Activated B cell treated with CpG ODN at 0.5 μM for 24 hours (primary cell): ENCODE measurements around the gene SEC61A1. TPM values are rescaled to one million over a fixed set of nuclear protein-coding genes. Genes with fewer than 3 reads are reported as not detected.

Experiments used
- ATAC-seq: fragments of 200-7000 bp; cut with Tn5 transposase; one replicate; pipeline ENCODE4 v1.10.0; 2021; ENCODE audit warnings: low read depth, mild to moderate bottlenecking, moderate library complexity
- CTCF ChIA-PET: fragments of 350-600 bp; sonication (Branson Sonifier 250); formaldehyde crosslinking; loops from one replicate; lab custom pipeline; 2021; ENCODE audit warnings: antibody characterized with exemption; lab: Charles Lee
- POLR2A ChIA-PET: fragments of 350-600 bp; sonication (Branson Sonifier 250); formaldehyde crosslinking; loops from one replicate; lab custom pipeline; 2021; ENCODE audit warnings: antibody characterized with exemption; lab: Charles Lee
- DNase-seq: peaks from one replicate; pipeline ENCODE4 v3.0.0; 2022
- H3K27ac Mint-ChIP-seq: one replicate; pipeline ENCODE4 v1.8.0; 2020; ENCODE audit warnings: mixed read lengths
- H3K27me3 Mint-ChIP-seq: one replicate; pipeline ENCODE4 v1.8.0; 2021; ENCODE audit warnings: mixed read lengths
- H3K36me3 Mint-ChIP-seq: one replicate; pipeline ENCODE4 v1.8.0; 2021; ENCODE audit warnings: low read depth, mixed read lengths
- H3K4me1 Mint-ChIP-seq: one replicate; pipeline ENCODE4 v1.8.0; 2021; ENCODE audit warnings: mixed read lengths
- H3K4me3 Mint-ChIP-seq: one replicate; pipeline ENCODE4 v1.8.0; 2020; ENCODE audit warnings: mild to moderate bottlenecking, mixed read lengths
- H3K9me3 Mint-ChIP-seq: one replicate; pipeline ENCODE4 v1.8.0; 2020; ENCODE audit warnings: mixed read lengths
- CTCF ChIP-seq: fragments of 200-600 bp; IDR thresholded peaks from one replicate; pipeline ENCODE4 v1.8.0; 2022; ENCODE audit warnings: antibody characterized with exemption, mild to moderate bottlenecking
- intact Hi-C: fragments of 100-400 bp; cut with micrococcal nuclease; formaldehyde crosslinking; loops from one replicate; pipeline ENCODE4 v1.15.1; 2024
- total RNA-seq: library from RNA; stranded (reverse); gene quantifications from 2 replicates; pipeline ENCODE4 v1.2.3, GENCODE V29; 2022

Gene SEC61A1
- total RNA-seq, 1 donor from 2014 or later: 84.0 TPM

DNA sequence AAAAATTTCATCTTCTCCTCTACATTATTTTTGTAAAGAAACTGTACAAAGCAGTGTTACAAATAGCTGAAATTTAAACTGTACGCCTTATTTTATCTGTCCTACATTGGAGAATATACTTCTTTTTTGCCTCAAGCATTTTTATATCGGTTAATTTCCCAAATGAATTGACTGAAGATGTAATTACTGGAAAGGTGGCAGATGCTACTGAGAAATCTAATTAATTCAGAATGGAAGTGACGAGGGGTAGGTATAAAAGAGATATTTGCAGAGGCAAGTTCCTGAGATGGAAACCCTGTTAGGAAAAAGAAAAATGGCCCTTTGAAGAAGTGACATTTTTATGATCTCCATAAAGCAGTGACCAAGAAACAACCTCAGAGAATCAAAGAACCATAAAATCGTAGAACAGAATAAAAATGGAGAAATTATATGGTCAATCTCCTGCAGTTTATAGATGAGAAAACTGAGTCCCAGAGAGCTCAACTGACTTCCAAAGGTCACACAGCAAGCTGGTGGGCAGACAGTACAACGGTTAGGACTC lies 51.0 kb downstream of the SEC61A1 start:
- DNase-seq: no peak
- H3K27ac Mint-ChIP-seq: no peak overlapping the region
- H3K4me1 Mint-ChIP-seq: no peaks in the 10 kb centered on the region
- no peak overlapping the region for H3K4me3 Mint-ChIP-seq
- intact Hi-C loops: no loop called here
- ChIA-PET POLR2A (no interaction called here), CTCF (interaction anchor here (1.3 kb wide), 1 partner anchor 8 kb away, joined by 3 read pairs; no protein-coding TSS in a partner anchor)
- peaks cover 89% of the 10 kb centered on the region for H3K36me3 Mint-ChIP-seq
- no peaks in the 10 kb centered on the region for H3K9me3 Mint-ChIP-seq
- ATAC-seq: no peak
- H3K27me3 Mint-ChIP-seq: no peaks in the 10 kb centered on the region
- TF ChIP-seq CTCF: no peak

DNA sequence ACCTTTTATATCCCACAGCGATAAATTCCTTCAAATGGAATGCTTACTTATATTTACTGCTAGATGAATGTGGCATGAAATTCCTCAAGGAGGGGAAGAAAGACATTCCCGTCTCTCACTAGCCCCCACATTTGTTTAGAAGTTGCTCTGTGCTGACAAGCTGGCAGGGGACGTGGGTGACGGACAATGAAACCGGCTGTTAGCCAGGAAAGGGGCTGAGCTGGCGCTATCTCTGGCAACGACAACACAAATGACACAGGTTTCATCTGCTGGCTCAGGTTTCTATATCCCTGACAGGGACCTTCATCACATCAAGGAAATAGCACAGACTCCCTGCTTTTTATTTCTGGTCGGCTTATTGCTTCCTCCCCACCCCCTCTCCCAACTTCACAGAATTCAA lies 55.6 kb downstream of the SEC61A1 start:
- TF ChIP-seq CTCF: no peak
- no peak overlapping the region for H3K27ac Mint-ChIP-seq
- POLR2A ChIA-PET: no interaction called here
- no peaks in the 10 kb centered on the region for H3K9me3 Mint-ChIP-seq
- DNase-seq (no peak), ATAC-seq (no peak)
- peaks cover 73% of the 10 kb centered on the region for H3K36me3 Mint-ChIP-seq
- intact Hi-C loops: no loop called here
- no peaks in the 10 kb centered on the region for H3K27me3 Mint-ChIP-seq
- H3K4me1 Mint-ChIP-seq: peaks cover 8% of the 10 kb centered on the region
- CTCF ChIA-PET: no interaction called here
- H3K4me3 Mint-ChIP-seq: no peak overlapping the region

GRCh38 chr3:128111147-128111546 lies 58.9 kb downstream of the SEC61A1 start:
- intact Hi-C loops: no loop called here
- POLR2A ChIA-PET: interaction anchor here (0.6 to 1.0 kb wide), 2 partner anchors 8 to 42 kb away, joined by 3 to 4 read pairs; partner anchors contain the start of gene EEFSEC
- no peak overlapping the region for H3K4me3 Mint-ChIP-seq

DNA sequence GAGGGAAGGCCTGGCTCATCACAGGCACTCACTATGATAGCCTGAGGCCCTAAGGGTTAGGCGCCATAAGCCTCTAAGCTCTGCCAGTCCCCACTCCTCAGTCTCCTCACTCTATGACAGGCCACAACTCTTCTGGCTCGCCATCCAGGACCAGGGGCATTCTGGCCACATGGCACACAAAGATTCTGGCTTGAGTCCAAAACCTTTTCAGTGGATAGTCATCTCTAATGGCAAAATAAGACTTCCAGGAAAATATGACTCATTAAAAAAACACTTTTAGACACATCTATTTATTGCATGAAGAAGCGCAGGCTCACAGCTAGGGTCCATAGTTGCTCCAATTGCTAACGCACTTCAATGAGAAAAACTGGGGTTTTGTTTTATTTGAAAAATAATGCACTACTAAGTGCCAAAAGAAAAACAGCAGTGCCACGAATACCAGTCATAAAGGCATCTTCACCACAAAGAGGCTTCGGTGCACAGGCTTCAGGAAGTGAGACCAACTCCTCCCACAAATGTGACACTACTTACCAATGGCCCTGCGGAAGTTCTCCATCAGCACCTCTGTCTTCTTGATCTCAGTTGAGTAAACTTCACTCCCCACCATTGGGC lies 60.2 kb downstream of the SEC61A1 start:
- POLR2A ChIA-PET: interaction anchor here (0.9 kb wide), 1 partner anchor 11 kb away, joined by 5 read pairs; the partner anchor contains the start of gene RUVBL1
- TF ChIP-seq CTCF: no peak
- CTCF ChIA-PET: no interaction called here
- H3K4me1 Mint-ChIP-seq: peaks cover 27% of the 10 kb centered on the region
- peaks cover 64% of the 10 kb centered on the region for H3K36me3 Mint-ChIP-seq
- peak overlapping the region; percentile 70 for H3K27ac Mint-ChIP-seq
- no peak overlapping the region for H3K4me3 Mint-ChIP-seq
- DNase-seq (no peak), ATAC-seq (peak; percentile 73)
- H3K27me3 Mint-ChIP-seq: no peaks in the 10 kb centered on the region
- no peaks in the 10 kb centered on the region for H3K9me3 Mint-ChIP-seq
- intact Hi-C loops: no loop called here

More at GRCh38 chr3:128111147-128111546, 58.9 kb downstream of the SEC61A1 start:
- peaks cover 27% of the 10 kb centered on the region for H3K4me1 Mint-ChIP-seq
- H3K36me3 Mint-ChIP-seq: peaks cover 67% of the 10 kb centered on the region
- no peaks in the 10 kb centered on the region for H3K27me3 Mint-ChIP-seq
- CTCF ChIA-PET: no interaction called here
- no peak for ATAC-seq
- no peak overlapping the region for H3K27ac Mint-ChIP-seq
- H3K9me3 Mint-ChIP-seq: no peaks in the 10 kb centered on the region
- TF ChIP-seq CTCF: no peak
- no peak for DNase-seq
